Lung (tissue), 12 donors: Measurements from ENCODE around the gene LRRC15. TPM values are rescaled to one million over a fixed set of nuclear protein-coding genes. Genes with fewer than 3 reads are reported as not detected.

Experiments
- ATAC-seq: fragments of 200-7000 bp; cut with Tn5 transposase; one replicate; pipeline ENCODE4 v1.9.1; 2020; ENCODE audit warnings: moderate number of reproducible peaks; ENCODE audit not compliant: insufficient read depth, low FRiP score
- DNase-seq, 3 donors: peaks; one replicate each; pipeline ENCODE4 v3.0.0-alpha.2; 2013 to 2017
- H3K27ac ChIP-seq, 2 donors: one replicate each; pipeline ENCODE4 v1.5.1; 2013; ENCODE audit warnings: mild to moderate bottlenecking in 2 of 2, moderate library complexity in 2 of 2, control low read depth in 1 of 2, inconsistent platforms in 1 of 2, low read depth in 1 of 2, low read length in 1 of 2
- H3K27me3 ChIP-seq, 3 donors: one replicate each; pipeline ENCODE4 v1.5.1; 2013; ENCODE audit warnings: low read length in 2 of 3; ENCODE audit not compliant: control insufficient read depth in 3 of 3, insufficient read depth in 3 of 3
- H3K36me3 ChIP-seq, 4 donors: one replicate each; pipeline ENCODE4 v1.5.1; 2013; ENCODE audit warnings: low read length in 4 of 4, mild to moderate bottlenecking in 1 of 4, moderate library complexity in 1 of 4; ENCODE audit not compliant: control insufficient read depth in 4 of 4, insufficient read depth in 4 of 4
- H3K4me1 ChIP-seq, 5 donors: one replicate each; pipeline ENCODE4 v1.5.1; 2013; ENCODE audit warnings: low read length in 5 of 5, mild to moderate bottlenecking in 2 of 5, moderate library complexity in 1 of 5; ENCODE audit not compliant: control insufficient read depth in 5 of 5, insufficient read depth in 5 of 5
- H3K4me3 ChIP-seq: one replicate; pipeline ENCODE4 v1.5.1; 2013; ENCODE audit warnings: mild to moderate bottlenecking, control low read depth, moderate library complexity
- H3K9ac ChIP-seq, 2 donors: one replicate each; pipeline ENCODE4 v1.5.1; 2013; ENCODE audit warnings: low read length in 2 of 2, control low read depth in 1 of 2; ENCODE audit not compliant: insufficient read depth in 1 of 2
- H3K9me3 ChIP-seq, 4 donors: one replicate each; pipeline ENCODE4 v1.5.1; 2013; ENCODE audit warnings: low read length in 3 of 4, mild to moderate bottlenecking in 1 of 4, moderate library complexity in 1 of 4; ENCODE audit not compliant: control insufficient read depth in 4 of 4, insufficient read depth in 3 of 4
- WGBS, 2 donors: extraction: QIAGEN DNeasy Blood & Tissue Kit; methylation state at CpG; one replicate each; pipeline ENCODE4 v1.1.7; 2013; 5-methylcytosine and 5-hydroxymethylcytosine counted together
- polyA plus RNA-seq, 2 donors: library from polyadenylated mRNA; stranded (reverse); fragments of 200-250 nt; gene quantifications; one replicate each; pipeline ENCODE4 v1.2.1, GENCODE V29; 2013
- total RNA-seq, 2 donors: library from RNA; depleted of rRNA in 1 of 2; stranded (reverse); fragments of >200 nt in 1 of 2; gene quantifications; one replicate each; pipeline ENCODE4 v1.2.1, GENCODE V29; 2014 to 2021
- TF ChIP-seq, protein P1 (sequence below): IDR thresholded peaks from 2 replicates; pipeline ENCODE4 v1.5.1; 2012; ENCODE audit warnings: mild to moderate bottlenecking; ENCODE audit errors: control extremely low read depth, extremely low read depth
- donor health status: control.
- donor health status: control.
- donor health status: Bipolar disorder and iron deficiency.
- donor health status: healthy.
- donor health status: DM: yes; HTN: yes; CAD: no.

LRRC15 gene
- total and polyA plus RNA-seq, 4 donors: 0.06 to 1.2 (median 0.07) TPM

DNA sequence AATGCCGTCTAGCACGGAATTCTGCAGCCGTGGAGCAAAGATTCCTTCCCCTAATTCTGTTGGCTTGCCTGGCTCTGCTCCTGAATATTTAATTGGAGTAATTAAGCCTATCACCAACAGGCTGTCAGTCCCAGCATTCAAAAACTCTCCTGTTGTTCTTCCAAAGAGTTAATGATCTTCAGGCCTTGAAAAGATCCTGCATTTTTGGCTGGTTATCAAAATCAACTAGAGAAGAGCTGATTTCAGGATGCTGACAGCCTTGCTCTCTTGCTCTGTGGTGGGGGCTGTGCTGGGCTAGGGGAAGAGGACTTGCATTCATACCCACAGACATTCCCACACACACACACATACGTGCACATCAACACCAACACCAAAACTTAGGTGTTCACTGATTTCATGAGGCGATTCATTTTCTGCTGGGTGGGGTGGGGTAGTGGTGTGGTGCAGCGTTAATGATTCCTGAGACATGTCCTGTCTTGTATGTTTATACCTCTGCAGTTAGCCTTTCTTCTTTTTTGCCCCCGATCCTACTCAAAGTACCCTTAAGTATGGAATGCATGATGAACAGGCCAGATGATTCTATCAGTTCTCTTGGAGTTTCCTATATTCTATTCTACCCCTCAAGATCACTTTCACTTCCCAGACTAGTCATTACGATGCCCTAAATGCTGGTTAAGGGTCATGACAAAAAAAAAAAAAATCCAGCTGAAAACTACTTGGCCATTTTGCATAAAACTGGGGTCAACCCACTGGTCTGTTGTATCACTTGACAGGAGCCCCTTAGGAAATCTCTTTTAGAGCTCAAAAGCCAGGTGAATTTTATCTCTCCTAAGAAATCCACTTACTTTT, 60.7 kb downstream of the LRRC15 start:
- peak; percentile 20 to 52 (median 52) for DNase-seq
- no peak overlapping the region for H3K9ac ChIP-seq
- TF ChIP-seq, protein P1, sequence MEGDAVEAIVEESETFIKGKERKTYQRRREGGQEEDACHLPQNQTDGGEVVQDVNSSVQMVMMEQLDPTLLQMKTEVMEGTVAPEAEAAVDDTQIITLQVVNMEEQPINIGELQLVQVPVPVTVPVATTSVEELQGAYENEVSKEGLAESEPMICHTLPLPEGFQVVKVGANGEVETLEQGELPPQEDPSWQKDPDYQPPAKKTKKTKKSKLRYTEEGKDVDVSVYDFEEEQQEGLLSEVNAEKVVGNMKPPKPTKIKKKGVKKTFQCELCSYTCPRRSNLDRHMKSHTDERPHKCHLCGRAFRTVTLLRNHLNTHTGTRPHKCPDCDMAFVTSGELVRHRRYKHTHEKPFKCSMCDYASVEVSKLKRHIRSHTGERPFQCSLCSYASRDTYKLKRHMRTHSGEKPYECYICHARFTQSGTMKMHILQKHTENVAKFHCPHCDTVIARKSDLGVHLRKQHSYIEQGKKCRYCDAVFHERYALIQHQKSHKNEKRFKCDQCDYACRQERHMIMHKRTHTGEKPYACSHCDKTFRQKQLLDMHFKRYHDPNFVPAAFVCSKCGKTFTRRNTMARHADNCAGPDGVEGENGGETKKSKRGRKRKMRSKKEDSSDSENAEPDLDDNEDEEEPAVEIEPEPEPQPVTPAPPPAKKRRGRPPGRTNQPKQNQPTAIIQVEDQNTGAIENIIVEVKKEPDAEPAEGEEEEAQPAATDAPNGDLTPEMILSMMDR: no peak

DNA sequence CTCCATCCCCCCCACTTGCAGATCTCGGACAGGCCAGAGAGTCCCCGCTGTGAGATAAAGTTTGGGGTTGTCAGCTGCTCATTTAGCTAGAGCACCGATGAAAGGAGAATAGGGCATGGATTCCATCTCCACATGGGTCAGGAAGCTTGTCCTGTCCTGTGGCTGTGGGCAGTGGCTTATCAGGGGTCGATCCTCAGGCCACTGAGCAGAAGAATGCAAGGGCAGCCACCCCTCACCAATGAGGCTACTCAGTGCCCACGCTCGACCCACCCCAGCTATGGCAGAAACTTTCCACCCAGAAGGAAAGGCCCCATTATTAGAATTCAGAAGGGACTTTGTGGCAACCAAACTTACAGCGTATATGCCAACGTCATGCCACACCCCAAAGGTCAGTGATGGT, 61.7 kb downstream of the LRRC15 start:
- H3K27ac ChIP-seq: no peak overlapping the region
- H3K4me1 ChIP-seq: peaks cover 0 to 48% (median 14%) of the 10 kb centered on the region in 5 donors
- ATAC-seq (no peak), DNase-seq (no peak)
- no peak overlapping the region for H3K4me3 ChIP-seq
- no peaks in the 10 kb centered on the region for H3K36me3 ChIP-seq
- H3K9ac ChIP-seq: no peak overlapping the region
- 93 to 96% methylated on average over 8 of the region's 8 CpGs for WGBS, 2 donors
- TF ChIP-seq, protein P1: no peak
- no peaks in the 10 kb centered on the region for H3K9me3 ChIP-seq
- no peaks in the 10 kb centered on the region for H3K27me3 ChIP-seq

More for the DNA sequence above, 60.7 kb downstream of the LRRC15 start:
- WGBS, 2 donors: 85 to 90% methylated on average over 8 of the region's 8 CpGs
- Histone ChIP-seq H3K9me3 (peaks cover 0 to 5% (median 0%) of the 10 kb centered on the region in 4 donors), H3K36me3 (no peaks in the 10 kb centered on the region), H3K4me1 (peaks cover 0 to 57% (median 20%) of the 10 kb centered on the region in 5 donors), H3K4me3 (no peak overlapping the region), H3K27ac (no peak overlapping the region), H3K27me3 (no peaks in the 10 kb centered on the region)
- no peak for ATAC-seq

DNA sequence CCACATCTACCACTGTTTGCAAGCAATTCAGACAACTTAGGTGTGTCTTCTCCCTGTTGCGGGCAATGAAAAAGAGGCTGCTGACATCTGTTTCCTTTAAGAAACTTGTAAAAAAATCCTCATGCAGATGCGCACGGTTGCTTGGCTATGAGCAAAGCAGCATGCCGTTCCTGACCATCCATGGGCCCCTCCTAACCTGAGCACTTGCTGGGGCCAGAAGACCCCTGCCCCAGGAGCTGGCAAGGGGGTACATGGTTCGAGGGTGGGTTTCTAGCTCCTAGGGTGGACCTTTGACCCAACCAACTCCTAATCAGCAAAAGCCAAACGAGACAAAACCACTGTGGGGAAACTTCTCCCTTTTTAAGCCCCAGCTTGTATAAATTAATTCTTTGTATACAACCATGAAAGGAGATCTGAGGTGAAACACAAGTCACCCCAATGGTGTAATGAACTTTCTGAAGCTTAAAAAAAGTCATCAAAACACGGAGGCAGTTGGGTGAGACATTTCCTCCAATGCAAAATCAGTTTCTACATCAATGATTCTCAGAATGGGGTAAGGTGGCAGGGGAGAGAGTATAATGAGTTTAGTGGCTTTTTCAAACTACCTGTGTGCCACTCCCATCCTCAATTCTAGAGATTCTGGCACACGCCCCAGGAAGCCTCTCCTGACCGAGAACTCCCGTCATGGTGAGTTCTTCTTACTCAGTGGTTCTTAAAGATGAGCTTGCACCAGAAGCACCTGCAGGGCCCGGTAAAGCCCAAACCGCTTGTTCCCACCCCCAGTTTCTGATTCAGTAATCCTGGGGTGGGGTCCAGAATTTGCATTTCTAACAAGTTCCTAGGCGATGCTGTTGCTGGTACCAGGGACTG, 62.5 kb downstream of the LRRC15 start:
- TF ChIP-seq, protein P1: no peak
- H3K27ac ChIP-seq: no peak overlapping the region
- H3K4me1 ChIP-seq: peaks cover 0 to 39% (median 9%) of the 10 kb centered on the region in 5 donors
- no peak for ATAC-seq
- 30 to 49% methylated on average over 13 of the region's 13 CpGs for WGBS, 2 donors
- no peaks in the 10 kb centered on the region for H3K36me3 ChIP-seq
- peak in 1 of 3 donors; percentile 9 for DNase-seq
- no peaks in the 10 kb centered on the region for H3K27me3 ChIP-seq
- no peak overlapping the region for H3K4me3 ChIP-seq
- H3K9ac ChIP-seq: no peak overlapping the region
- H3K9me3 ChIP-seq: peaks cover 0 to 1% (median 0%) of the 10 kb centered on the region in 4 donors
